Muscle layer of colon (tissue), 2 donors: Measurements from ENCODE around the gene CDH22.

ENCODE experiments used
- H3K27ac ChIP-seq: one replicate; pipeline ENCODE4 v1.7.0; 2013; ENCODE audit warnings: low read depth, mild to moderate bottlenecking, low read length, moderate library complexity
- H3K27me3 ChIP-seq, 2 donors: one replicate each; pipeline ENCODE4 v1.7.0; 2013; ENCODE audit warnings: low read length in 2 of 2, mild to moderate bottlenecking in 2 of 2; ENCODE audit not compliant: insufficient read depth in 2 of 2, control insufficient read depth in 1 of 2
- H3K36me3 ChIP-seq: one replicate; pipeline ENCODE4 v1.7.0; 2013; ENCODE audit warnings: mild to moderate bottlenecking, low read length; ENCODE audit not compliant: insufficient read depth
- H3K4me1 ChIP-seq: one replicate; pipeline ENCODE4 v1.7.0; 2013; ENCODE audit warnings: mild to moderate bottlenecking, low read length; ENCODE audit not compliant: insufficient read depth
- H3K4me3 ChIP-seq, 2 donors: one replicate each; pipeline ENCODE4 v1.7.0; 2013; ENCODE audit warnings: low read length in 2 of 2, low read depth in 1 of 2, mild to moderate bottlenecking in 1 of 2, moderate library complexity in 1 of 2
- H3K9ac ChIP-seq: one replicate; pipeline ENCODE4 v1.7.0; 2013; ENCODE audit warnings: low read length
- H3K9me3 ChIP-seq: one replicate; pipeline ENCODE4 v1.7.0; 2013; ENCODE audit warnings: mild to moderate bottlenecking, low read length
- donor health status: abdominal sarcoma.
- donor health status: Adenocarcinoma of cecum.

CDH22 gene

GRCh38 chr20:46341074-46342009, 33.0 kb upstream of the CDH22 start:
- Histone ChIP-seq H3K4me3 (no peak overlapping the region), H3K4me1 (peaks cover 4% of the 10 kb centered on the region), H3K36me3 (no peaks in the 10 kb centered on the region), H3K9ac (no peak overlapping the region), H3K9me3 (no peaks in the 10 kb centered on the region), H3K27me3 (peaks cover 33 to 56% of the 10 kb centered on the region in 2 donors), H3K27ac (no peak overlapping the region)

DNA sequence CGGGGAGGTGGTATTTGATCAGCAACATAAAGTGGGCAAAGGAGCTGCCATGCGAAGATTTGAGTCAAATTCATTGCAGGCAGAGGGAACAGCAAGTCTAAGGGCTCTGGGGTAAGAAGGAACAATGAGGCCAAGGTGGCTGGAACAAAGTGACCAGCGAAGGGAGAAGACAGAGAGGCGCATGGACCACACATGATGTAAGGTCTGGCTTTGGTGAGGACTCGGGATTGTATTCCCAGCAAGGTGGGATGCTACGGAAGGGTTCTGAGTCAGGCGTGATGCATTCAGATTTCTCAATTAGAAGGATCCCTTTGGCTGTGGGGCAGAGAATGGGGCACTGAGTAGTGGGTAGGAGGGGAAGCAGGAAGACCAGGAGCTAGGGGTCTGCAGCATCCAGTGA, 30.7 kb upstream of the CDH22 start:
- Histone ChIP-seq H3K4me3 (no peak overlapping the region), H3K36me3 (no peaks in the 10 kb centered on the region), H3K4me1 (peaks cover 4% of the 10 kb centered on the region), H3K27ac (no peak overlapping the region), H3K27me3 (peaks cover 44 to 69% of the 10 kb centered on the region in 2 donors), H3K9me3 (no peaks in the 10 kb centered on the region), H3K9ac (no peak overlapping the region)

DNA sequence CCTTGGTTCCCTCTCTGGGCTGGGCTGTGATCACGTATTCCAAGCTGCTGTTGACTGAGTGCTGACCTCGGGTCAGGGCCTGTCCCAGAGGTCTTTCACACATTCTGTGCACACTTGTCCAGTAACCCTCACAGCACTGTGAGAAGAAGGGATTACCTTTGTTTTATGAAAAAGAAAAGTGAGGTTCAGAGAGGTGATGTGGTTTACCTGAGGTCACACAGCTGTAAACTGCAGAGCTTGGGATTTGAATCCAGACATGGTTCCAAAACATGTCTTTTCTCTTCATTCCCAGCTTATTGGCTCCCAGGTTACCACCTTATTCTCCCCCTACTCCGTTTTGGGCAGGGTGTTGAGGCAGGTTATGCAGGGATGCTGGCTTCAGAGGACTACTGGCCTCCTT, 28.4 kb upstream of the CDH22 start:
- no peak overlapping the region for H3K4me3 ChIP-seq
- H3K27ac ChIP-seq, result no peak overlapping the region
- H3K9ac ChIP-seq, result no peak overlapping the region
- no peaks in the 10 kb centered on the region for H3K36me3 ChIP-seq
- H3K4me1 ChIP-seq, result no peaks in the 10 kb centered on the region
- peaks cover 35 to 65% of the 10 kb centered on the region in 2 donors for H3K27me3 ChIP-seq
- no peaks in the 10 kb centered on the region for H3K9me3 ChIP-seq

DNA sequence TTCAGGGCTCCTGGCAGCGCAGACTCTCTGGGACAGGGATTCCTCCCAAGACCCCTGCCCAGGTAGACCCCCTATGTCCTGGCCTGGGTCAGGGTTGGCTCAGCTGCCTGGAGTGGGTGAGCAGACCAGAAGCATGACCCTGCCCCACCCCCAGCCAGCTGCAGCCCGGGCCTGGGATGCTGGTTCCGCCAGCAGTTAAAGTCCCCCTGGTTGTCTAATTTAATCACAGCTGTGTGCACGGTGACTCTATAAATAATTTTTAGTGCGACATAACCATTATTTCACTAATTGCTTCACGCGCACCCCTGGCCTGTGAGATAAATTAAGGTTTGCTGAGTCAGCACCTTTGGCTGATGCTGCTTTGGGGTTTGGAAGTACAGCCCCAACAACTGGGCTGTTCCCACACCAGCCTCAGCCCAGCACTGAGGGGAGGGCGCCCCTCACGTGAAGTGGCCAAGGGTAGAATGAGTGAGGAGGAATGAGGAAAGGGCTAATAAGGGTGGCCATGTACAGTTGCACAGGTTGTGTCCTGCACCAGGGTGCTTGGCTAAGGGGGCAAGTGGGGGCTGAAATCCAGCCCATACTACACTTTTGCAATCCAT, 26.1 kb upstream of the CDH22 start:
- Histone ChIP-seq H3K4me3 (no peak overlapping the region), H3K9me3 (no peaks in the 10 kb centered on the region), H3K4me1 (no peaks in the 10 kb centered on the region), H3K27me3 (peaks cover 31 to 64% of the 10 kb centered on the region in 2 donors), H3K36me3 (no peaks in the 10 kb centered on the region), H3K9ac (no peak overlapping the region), H3K27ac (no peak overlapping the region)

- no peak overlapping the region for H3K27ac ChIP-seq
- H3K4me3 ChIP-seq, result no peak overlapping the region
Observed at GRCh38 chr20:46333161-46333991, 25.1 kb upstream of the CDH22 start.

DNA sequence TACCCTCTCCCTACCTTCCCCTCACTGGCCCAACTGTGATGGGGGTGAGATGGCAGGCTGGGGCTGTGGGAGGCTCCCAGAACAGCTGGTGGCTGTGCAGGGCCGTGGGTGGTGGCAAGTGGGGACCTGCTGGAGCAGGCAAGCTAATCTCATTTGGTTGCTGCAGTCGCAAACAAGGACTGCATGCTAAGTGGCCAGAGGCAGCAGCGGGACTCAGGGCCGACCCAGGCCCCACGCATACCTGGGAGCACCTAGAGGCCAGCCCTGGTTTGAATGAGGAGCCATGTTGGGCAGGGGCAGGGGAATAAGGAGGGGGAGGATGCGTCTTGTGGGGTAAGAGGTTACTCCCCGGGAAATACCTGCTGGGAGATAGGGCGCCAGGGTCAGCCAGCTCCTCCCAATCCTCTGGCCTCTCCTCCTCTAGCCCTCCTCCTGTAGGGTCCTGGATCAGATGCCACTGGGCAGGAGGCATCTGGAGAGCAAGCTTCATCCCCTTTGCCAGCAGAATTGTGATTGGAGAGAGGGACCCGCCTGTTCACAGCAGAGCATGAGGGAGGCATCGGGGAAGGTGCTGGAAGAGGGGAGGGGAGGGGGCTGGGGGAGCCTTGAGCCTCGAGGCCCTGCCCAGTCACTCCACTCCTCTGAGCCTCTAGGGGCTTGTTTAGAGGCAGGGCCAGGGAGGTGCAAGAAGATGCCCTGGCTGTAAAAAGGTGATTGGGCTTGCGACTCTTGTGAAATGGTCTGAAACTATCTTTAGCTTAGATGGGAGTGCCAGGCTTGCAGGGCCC, 24.3 kb upstream of the CDH22 start:
- H3K4me1 ChIP-seq, result no peaks in the 10 kb centered on the region
- no peak overlapping the region for H3K4me3 ChIP-seq
- H3K36me3 ChIP-seq, result no peaks in the 10 kb centered on the region
- H3K27ac ChIP-seq, result no peak overlapping the region
- peaks cover 18 to 56% of the 10 kb centered on the region in 2 donors for H3K27me3 ChIP-seq
- H3K9me3 ChIP-seq, result no peaks in the 10 kb centered on the region
- H3K9ac ChIP-seq, result no peak overlapping the region

More at GRCh38 chr20:46333161-46333991, 25.1 kb upstream of the CDH22 start:
- Histone ChIP-seq H3K4me1 (no peaks in the 10 kb centered on the region), H3K9ac (no peak overlapping the region), H3K9me3 (no peaks in the 10 kb centered on the region), H3K27me3 (peaks cover 21 to 61% of the 10 kb centered on the region in 2 donors), H3K36me3 (no peaks in the 10 kb centered on the region)

- H3K36me3 ChIP-seq, result no peaks in the 10 kb centered on the region
- no peak overlapping the region for H3K4me3 ChIP-seq
- H3K4me1 ChIP-seq, result no peaks in the 10 kb centered on the region
- peaks cover 18 to 50% of the 10 kb centered on the region in 2 donors for H3K27me3 ChIP-seq
- no peak overlapping the region for H3K27ac ChIP-seq
- no peaks in the 10 kb centered on the region for H3K9me3 ChIP-seq
- H3K9ac ChIP-seq, result no peak overlapping the region
Observed at GRCh38 chr20:46331611-46332361, 23.5 kb upstream of the CDH22 start.

DNA sequence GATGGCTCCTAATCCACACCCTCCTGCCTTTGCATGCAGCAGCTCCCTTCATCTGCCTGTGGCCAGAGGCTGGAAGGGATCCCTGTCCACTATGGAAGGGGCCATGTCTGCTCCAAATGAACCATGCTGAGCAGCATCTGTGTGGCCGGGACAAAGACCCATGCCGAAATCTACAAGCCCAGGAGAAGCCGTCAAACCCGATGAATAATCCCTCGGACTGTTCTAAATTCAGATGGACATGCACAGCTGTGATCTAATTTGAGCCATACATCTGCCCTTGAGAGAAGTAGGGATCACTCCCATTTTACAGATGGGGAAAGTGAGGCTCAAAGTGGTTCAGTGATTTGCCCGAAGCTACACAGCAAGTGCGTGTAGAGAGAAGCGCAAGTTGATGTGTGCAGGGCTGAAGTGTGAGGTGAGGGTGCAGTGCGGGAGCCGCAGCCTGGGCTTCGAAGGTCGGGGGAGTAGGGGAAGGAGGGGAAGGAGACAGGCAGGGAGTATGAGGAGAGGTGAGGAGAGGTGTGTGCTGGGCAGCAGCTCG, 22.6 kb upstream of the CDH22 start:
- Histone ChIP-seq H3K27me3 (peaks cover 16 to 56% of the 10 kb centered on the region in 2 donors), H3K36me3 (no peaks in the 10 kb centered on the region)

DNA sequence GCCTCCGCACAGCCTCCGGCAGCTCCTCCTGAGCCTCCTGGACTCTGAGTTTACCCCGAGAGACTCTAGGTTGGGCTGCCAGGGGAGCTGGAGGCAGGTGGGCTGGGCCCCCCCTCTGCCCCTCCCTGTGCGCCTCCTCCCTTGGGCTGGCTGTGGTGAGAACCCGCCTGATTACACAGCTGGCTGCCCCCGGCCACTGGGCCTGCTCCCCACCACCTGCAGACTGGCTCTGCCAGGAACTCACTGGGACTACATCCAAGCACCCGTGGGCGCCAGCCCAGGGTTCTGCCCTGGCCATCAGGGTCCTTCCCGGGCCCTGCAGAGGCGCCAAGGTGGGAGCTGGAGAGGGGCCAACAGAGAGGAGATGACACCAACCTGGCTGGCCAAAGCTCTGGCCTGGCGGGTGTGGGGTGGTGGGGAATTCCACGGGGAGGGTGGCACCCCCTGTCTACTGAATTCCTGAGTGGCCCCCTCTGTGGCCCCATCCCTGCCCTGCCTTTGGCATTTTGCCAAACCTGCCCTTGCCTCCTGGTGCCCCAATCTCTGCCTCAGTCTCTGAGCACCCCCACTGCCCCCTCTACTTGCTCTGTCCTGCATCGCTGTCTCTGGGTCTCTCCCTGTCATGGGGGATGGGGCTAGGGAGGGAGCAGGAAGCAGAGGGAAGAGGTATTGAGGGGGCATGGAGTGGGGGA, 21.9 kb upstream of the CDH22 start:
- Histone ChIP-seq H3K27me3 (peaks cover 15 to 52% of the 10 kb centered on the region in 2 donors), H3K27ac (no peak overlapping the region), H3K4me1 (no peaks in the 10 kb centered on the region), H3K9me3 (no peaks in the 10 kb centered on the region), H3K9ac (no peak overlapping the region), H3K4me3 (no peak overlapping the region), H3K36me3 (no peaks in the 10 kb centered on the region)

More for the DNA sequence above, 22.6 kb upstream of the CDH22 start:
- Histone ChIP-seq H3K9ac (no peak overlapping the region), H3K4me3 (no peak overlapping the region), H3K9me3 (no peaks in the 10 kb centered on the region), H3K4me1 (no peaks in the 10 kb centered on the region), H3K27ac (no peak overlapping the region)
